HG03558 (cell line): ENCODE results near the gene LMAN2L.

Source experiments
- ATAC-seq: cut with Tn5 transposase; IDR thresholded peaks from one replicate; pipeline ENCODE4 v1.9.1; 2021; ENCODE audit warnings: moderate number of reproducible peaks; ENCODE audit not compliant: unreplicated experiment; ENCODE audit errors: extremely low read depth

Gene LMAN2L

DNA sequence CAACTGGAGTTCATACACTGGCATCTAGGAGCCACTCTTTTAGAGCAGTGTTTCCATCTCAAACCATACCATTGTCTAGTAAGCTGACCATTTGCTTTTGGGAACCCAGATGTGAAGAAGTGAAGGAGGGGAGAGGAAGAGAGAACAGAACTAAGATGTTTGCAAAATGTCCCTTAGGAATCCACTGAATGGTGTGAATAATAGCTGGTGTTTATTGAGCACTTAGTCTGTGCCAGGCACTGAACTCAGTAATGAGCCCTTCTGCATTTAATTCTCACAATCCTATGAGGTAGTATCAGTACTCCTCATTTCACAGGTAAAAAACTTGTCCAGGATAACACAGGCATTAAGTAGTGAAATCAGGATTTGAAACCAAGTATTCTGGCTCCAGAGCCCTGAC lies 23.5 kb downstream of the LMAN2L start:
- ATAC-seq, result no peak

DNA sequence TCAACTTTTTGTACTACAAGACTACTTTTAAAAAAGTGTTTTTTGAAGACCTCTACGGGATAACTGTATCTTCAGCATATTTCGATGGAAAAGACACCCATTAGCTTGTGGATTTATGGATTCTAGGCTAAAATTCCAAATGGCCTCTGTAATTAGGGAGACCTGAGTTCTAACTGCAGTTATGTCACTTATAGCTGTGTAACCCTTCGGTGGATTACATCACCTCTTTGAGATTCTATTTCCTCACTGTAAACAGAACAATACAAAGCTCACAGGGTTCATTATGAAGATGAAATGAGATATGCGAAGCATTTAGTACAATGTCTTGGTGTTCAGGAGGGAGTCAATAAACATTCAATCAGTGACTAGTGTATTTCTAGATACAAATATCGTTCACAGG lies 24.2 kb downstream of the LMAN2L start:
- no peak for ATAC-seq

DNA sequence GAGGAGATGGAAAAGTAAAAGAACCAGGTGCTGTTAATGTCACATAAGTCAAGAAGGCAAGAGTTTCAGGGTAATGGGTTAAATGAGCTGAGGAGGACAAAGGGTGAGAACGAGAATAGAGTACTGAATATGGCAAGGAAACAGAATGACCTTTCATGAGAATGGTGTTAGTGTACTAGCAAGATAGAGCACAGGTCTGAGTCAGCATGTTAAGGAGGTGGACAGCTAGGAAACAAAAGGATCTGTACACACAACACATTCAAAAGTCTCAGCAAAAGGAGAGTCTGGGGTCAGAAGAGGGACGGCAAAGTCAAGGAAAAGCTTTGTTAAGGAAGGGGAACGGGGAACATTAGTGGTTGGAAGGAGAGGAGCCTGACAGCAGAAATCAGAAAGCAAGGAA lies 28.9 kb downstream of the LMAN2L start:
- no peak for ATAC-seq

DNA sequence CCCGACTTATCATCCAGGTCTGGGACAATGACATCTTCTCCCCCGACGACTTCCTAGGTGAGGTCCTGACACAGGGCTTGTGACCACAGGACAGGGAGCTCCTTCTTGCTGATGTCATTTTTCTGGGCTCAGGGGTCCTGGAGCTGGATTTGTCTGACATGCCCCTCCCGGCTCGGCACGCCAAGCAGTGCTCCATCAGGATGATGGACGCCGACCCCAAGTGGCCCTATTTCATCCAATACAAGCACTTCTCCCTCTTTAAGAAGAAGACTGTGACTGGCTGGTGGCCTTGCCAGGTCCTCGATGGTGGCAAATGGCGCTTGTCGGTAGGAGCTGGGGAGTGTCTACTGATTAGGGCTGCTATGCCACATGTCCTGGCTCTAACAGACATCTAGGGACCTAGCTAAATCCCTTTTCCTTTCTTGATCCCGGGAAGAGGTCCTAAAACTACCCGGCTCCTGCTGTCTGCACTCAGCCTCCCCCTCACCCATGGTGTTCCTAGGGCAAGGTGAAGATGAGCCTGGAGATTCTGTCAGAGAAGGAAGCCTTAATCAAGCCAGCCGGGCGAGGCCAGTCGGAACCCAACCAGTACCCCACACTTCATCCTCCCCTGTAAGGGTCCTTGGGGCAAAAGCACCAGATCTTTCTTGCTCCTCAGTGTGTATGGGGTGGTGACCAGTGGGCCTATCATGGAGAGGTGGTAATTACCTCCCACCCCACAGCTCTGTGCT lies 36.7 kb downstream of the LMAN2L start:
- no peak for ATAC-seq

DNA sequence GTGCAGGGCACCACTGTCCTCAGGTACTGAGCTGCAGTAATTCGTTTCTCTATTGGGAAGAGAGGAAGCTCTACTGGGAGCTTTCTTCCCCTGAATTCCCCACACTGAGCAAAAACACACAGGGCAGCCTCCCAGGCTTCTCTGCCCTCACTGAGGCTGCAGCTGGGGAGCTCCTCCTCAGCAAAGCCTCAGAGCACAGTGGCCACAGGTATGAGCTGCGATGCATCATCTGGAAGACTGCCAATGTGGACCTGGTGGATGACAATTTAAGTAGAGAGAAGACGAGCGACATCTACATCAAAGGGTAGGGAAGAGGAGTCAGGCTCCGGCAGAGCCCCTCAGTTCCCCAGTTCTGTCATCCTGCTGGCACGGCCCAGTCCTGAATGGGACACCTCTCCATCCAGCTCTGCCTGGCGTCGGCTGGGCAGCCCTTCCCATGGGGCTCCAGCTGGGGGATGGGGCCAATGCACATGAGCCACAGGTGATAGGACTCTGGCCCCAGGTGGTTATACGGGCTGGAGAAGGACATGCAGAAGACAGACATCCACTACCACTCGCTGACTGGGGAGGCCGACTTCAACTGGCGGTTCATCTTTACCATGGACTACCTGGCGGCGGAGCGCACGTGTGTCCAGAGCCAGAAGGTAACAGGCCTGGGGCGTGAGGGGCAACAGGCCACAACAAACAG lies 37.6 kb downstream of the LMAN2L start:
- no peak for ATAC-seq

DNA sequence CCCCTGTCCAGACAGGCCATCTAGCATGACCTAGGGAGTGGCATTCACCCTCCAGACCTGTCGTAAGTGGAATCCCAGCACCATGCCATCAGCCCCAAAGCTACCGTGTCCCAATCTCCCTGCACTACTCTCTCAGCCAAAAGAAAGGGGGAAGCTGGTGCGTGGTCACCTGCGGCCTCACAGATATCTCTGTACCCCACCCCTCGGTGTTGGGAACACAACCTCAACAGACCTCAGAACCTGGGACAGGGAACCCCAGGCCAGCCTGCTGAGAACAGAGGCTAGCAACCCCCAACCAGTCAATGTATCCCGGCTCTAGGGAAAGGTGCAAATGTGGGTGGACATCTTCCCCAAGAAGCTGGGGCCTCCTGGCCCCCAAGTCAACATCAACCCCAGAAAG lies 38.2 kb downstream of the LMAN2L start:
- ATAC-seq, result no peak

DNA sequence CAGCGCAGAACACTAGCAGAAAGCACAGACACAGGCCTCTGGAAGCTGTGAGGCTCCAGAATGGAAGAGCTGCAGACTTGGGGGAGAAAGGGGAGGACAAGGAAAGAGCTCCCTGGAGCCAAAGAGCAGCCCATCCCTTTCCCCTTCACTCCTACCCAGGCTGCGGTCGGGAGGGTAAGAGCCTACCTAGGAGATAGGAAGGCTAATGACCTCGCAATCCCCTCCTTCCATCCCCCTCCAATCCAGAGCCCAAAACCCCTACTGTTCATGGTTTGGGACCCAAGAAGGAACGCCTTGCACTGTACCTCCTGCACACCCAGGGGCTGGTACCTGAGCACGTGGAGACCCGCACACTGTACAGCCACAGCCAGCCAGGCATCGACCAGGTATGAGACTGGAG lies 39.8 kb downstream of the LMAN2L start:
- no peak for ATAC-seq

DNA sequence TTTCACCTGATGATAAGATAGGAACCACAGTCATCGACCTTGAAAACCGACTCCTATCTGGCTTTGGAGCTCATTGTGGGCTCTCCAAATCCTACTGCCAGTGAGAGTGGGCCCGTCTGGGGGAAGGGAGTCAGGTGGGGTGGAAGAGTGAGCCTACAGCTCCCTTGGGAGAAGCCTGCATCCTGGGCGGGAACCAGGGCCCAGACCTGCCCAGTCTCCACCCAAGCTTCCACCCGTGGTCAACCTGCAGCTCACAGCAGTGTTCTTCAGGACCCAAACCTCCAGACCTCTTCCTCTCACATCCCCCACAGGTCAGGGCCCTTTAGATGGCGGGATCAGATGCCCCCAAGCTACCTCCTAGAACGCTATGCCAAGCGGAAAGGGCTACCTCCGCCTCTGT lies 40.2 kb downstream of the LMAN2L start:
- no peak for ATAC-seq

GRCh38 chr2:96699021-96699420 lies 40.8 kb downstream of the LMAN2L start:
- no peak for ATAC-seq

- no peak for ATAC-seq
Observed at GRCh38 chr2:96698221-96698861, 41.5 kb downstream of the LMAN2L start.

GRCh38 chr2:96697476-96697875 lies 42.4 kb downstream of the LMAN2L start:
- ATAC-seq, result no peak

DNA sequence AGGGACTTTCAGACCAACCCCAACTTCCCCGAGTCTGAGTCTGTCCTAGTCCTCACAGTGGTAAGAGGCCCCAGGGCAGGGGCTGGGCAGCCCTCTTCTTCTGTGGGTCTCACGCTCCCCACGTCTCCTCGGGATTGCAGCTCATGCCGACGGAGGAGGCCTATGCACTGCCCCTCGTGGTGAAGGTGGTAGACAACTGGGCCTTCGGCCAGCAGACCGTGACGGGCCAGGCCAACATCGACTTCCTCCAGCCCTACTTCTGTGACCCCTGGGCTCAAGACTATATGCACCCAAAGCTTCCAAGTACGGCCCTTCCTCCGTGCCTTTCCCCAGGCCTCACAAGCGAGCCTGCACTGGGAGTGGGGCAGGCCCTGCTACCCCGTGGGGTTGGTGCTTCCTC lies 44.3 kb downstream of the LMAN2L start:
- ATAC-seq, result no peak

GRCh38 chr2:96694816-96695455 lies 44.9 kb downstream of the LMAN2L start:
- ATAC-seq, result no peak

DNA sequence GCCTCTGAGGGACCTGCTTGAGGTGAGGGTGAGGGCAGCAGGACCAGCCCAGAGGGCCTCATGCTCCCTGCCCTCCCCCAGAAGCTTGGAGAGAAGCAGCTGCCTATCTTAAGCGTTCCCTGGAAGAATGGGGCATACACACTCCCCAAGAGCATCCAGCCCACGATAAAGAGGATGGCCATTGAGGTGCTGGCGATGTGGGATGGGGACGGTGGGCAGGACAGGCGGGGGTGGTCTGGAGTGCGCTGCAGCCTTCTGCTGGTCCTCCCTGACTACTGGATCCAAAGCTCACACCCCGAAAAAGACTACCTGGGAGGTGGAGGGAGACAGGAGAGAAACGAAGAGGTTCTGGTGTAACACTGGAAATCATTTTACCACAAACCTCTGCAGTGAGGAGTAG lies 45.6 kb downstream of the LMAN2L start:
- ATAC-seq, result no peak

- ATAC-seq, result no peak
Observed at GRCh38 chr2:96693286-96694200, 46.3 kb downstream of the LMAN2L start.

GRCh38 chr2:96692094-96692971 lies 47.5 kb downstream of the LMAN2L start:
- ATAC-seq, result no peak

DNA sequence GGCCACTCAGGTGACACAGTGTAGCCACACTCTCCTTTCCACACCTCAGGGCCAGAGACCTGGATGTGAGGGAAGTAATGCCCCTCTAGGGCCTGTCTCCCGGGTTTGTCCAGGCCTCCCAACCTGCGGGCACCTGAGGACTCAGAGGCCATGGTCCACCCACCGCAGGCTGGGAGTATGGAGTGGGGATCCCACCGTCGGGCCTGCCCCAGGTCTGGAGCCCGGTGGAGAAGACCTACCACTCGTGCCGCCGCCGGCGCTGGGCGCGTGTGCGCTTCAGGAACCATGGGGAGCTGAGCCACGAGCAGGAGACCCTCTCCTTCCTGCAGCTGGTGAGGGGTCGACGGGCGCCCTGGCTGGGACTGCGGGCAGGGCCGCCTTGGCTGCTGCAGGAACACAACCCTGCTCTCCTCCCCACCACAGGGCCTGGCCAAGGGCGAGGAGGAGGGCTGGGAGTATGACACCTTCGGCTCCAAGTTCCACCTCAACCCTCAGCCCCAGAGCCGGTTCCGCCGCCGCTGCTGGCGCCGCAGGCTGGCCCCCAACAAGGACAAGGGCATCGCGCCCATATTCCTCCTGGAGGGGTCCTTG lies 48.7 kb downstream of the LMAN2L start:
- ATAC-seq, result no peak

GRCh38 chr2:96690306-96691021 lies 49.4 kb downstream of the LMAN2L start:
- no peak for ATAC-seq
